Hepatocyte (in vitro differentiated cells): Measurements from ENCODE around the gene CAMSAP1.

ENCODE experiments used
- CTCF ChIP-seq: fragments of 200-600 bp; sonication (generic); IDR thresholded peaks from 2 replicates; pipeline ENCODE4 v1.5.1; 2016; ENCODE audit warnings: antibody characterized with exemption, mild to moderate bottlenecking; ENCODE audit not compliant: poor library complexity
- EZH2 ChIP-seq: fragments of 200-600 bp; sonication (generic); IDR thresholded peaks from 2 replicates; pipeline ENCODE4 v1.6.1; 2016; ENCODE audit warnings: antibody characterized with exemption, mild to moderate bottlenecking, borderline replicate concordance

GRCh38 chr9:135765416-135765815 lies 141.9 kb downstream of the CAMSAP1 start:
- TF ChIP-seq CTCF (no peak), EZH2 (no peak)
